ENCODE data around the gene DCC.

DCC gene

DNA sequence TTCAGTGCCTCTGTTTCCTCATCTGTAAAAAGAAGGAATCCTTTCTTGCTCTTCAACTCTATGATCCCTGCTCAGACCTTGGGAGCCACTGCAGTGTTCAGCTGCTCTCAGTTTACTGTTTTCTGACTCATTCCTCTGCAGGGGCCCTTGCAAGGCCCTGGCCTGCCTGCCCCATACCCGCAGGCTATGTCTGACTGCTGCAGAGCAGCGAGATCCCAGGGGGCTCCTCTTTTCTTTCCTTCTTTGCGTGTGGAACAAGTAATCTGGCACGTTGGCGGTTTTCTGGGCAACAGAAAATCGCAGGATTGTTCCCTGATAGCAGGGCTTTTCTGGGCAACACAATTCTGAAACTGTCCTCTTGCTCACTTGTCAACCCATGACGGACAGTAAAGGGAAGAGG lies 376.0 kb downstream of the DCC start:
- CTCF ChIA-PET, result no interaction called here
- POLR2A ChIA-PET (ENCODE audit: low non-redundant PET), result no interaction called here
- no peak overlapping the region for H3K27ac ChIP-seq
- no peak for DNase-seq (ENCODE audit: low spot score)
- no peak for TF ChIP-seq CTCF (conservative IDR thresholded peaks at IDR 0.05; ENCODE audit: low read depth)

DNA sequence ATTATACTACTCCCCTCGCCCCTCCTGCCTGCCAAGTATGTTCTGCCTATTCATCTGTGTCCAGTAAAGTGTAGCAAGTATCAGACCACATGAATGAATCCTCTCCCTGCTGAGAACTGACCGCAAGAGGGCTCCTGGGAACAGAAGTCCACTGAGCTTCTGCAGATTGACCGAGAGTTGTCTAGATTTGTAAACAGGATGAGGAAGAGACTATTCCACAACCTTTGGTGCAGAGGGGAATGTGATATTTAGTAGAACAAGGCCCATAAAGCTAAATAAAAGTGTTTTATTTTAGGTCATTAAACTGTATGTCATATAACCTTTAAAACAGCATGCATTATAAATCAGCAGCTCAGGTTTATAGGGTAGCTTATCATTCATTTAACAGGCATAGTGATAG lies 377.0 kb downstream of the DCC start:
- TF ChIP-seq CTCF (conservative IDR thresholded peaks at IDR 0.05; ENCODE audit: low read depth), result peak; percentile 20; the same call in 1 of the 2 replicates
- CTCF ChIA-PET, result no interaction called here
- POLR2A ChIA-PET (ENCODE audit: low non-redundant PET), result no interaction called here
- H3K27ac ChIP-seq, result no peak overlapping the region
- DNase-seq (ENCODE audit: low spot score), result peak; percentile 1

DNA sequence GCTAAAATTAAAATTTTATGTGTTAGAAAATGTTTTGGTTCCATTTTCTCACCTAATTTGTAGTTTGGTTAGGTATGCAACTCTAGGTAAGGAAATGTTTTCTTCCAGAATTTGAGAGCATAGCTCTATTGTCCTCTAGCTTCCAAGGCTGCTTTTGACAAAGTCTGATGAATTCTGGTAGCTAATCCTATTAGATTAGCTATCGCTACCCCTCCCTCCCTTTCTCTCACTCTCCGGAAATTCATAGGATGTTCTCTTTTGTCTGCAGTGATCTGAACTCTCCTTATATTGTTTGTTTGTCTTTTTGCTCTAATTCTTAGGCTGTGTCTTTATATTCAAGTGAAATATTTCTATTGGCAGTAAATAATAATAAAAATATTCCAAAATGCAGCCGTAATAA lies 382.9 kb downstream of the DCC start:
- no peak for DNase-seq (ENCODE audit: low spot score)
- no peak for TF ChIP-seq CTCF (conservative IDR thresholded peaks at IDR 0.05; ENCODE audit: low read depth)
- POLR2A ChIA-PET (ENCODE audit: low non-redundant PET), result no interaction called here
- CTCF ChIA-PET, result no interaction called here
- no peak overlapping the region for H3K27ac ChIP-seq

- no peak for DNase-seq (ENCODE audit: low spot score)
- CTCF ChIA-PET, result no interaction called here
- H3K27ac ChIP-seq, result no peak overlapping the region
- TF ChIP-seq CTCF (conservative IDR thresholded peaks at IDR 0.05; ENCODE audit: low read depth), result no peak
- POLR2A ChIA-PET (ENCODE audit: low non-redundant PET), result no interaction called here
Observed at GRCh38 chr18:52723550-52723970, 383.6 kb downstream of the DCC start.

DNA sequence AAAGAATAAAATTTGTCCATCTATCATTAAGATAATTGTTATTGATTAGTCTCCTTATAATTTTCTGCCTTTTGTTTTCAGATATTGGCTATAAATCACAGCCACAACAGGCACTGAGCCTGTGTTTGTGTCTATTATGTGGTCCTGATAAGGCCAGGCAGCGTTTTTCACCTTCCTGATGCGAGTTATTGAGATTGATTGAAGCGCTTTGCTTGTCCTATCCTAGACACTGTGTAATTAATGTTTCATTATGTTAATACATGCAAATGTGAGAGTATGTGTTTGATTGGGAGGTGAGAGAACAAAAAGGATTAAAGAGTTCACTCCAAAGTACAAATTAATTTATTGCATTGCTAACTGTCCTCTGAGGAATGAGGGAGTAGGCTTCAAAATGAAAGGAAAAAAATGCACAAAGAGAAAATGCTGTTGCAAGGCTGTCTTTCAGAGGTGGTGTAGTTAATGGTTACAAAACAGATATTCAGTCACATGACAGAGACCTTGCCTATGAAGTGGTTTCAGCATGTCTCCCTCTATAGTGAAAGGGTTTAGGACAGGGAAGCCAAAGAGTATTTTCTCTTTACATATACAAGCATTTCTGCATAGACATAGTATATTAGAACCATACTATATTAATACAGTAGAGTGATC lies 391.1 kb downstream of the DCC start:
- no peak for TF ChIP-seq CTCF (conservative IDR thresholded peaks at IDR 0.05; ENCODE audit: low read depth)
- CTCF ChIA-PET, result no interaction called here
- no peak for DNase-seq (ENCODE audit: low spot score)
- POLR2A ChIA-PET (ENCODE audit: low non-redundant PET), result no interaction called here
- no peak overlapping the region for H3K27ac ChIP-seq

DNA sequence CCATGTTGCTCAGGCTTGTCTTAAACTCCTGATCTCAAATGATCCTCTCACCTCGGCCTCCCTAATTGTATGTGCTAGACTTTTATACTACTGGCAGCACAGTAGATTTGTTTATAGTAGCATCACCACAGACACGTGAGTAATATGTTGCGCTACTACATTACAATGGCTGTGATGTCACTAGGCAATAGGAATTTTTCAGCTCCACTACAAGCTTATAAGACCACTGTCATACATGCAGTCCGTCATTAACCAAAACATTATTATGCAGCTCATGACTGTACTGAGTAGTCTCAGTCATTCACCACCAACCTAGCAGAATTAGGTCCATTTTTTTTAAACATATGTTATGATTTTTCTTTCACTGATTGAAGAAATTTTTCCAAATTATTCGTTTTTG lies 398.9 kb downstream of the DCC start:
- DNase-seq (ENCODE audit: low spot score), result no peak
- no peak overlapping the region for H3K27ac ChIP-seq
- no peak for TF ChIP-seq CTCF (conservative IDR thresholded peaks at IDR 0.05; ENCODE audit: low read depth)
- ChIA-PET CTCF (no interaction called here), POLR2A (ENCODE audit: low non-redundant PET) (no interaction called here)

GRCh38 chr18:52746986-52747385 lies 407.0 kb downstream of the DCC start:
- ChIA-PET POLR2A (ENCODE audit: low non-redundant PET) (no interaction called here), CTCF (no interaction called here)
- no peak overlapping the region for H3K27ac ChIP-seq
- TF ChIP-seq CTCF (conservative IDR thresholded peaks at IDR 0.05; ENCODE audit: low read depth), result no peak
- no peak for DNase-seq (ENCODE audit: low spot score)

Measured in RWPE1 (cell line).